Adipocyte (in vitro differentiated cells): ENCODE measurements around the gene UNC13B.

Experiments used
- DNase-seq: peaks from one replicate; pipeline ENCODE4 v3.0.0-alpha.2; 2015; ENCODE audit warnings: low read depth
- H3K27me3 ChIP-seq: replicated peaks from 2 replicates; pipeline ENCODE4 v1.7.0; 2013; ENCODE audit warnings: mild to moderate bottlenecking, low read length, moderate library complexity; ENCODE audit not compliant: control insufficient read depth, insufficient read depth
- H3K36me3 ChIP-seq: 2 replicates; pipeline ENCODE4 v1.7.0; 2013; ENCODE audit warnings: low read length, mild to moderate bottlenecking, moderate library complexity; ENCODE audit not compliant: control insufficient read depth, insufficient read depth, severe bottlenecking
- H3K4me1 ChIP-seq: 2 replicates; pipeline ENCODE4 v1.7.0; 2013; ENCODE audit warnings: mild to moderate bottlenecking, low read length, moderate library complexity; ENCODE audit not compliant: control insufficient read depth, insufficient read depth
- H3K4me3 ChIP-seq: 2 replicates; pipeline ENCODE4 v1.7.0; 2013; ENCODE audit warnings: mild to moderate bottlenecking, low read length, moderate library complexity
- H3K9ac ChIP-seq: 2 replicates; pipeline ENCODE4 v1.7.0; 2013; ENCODE audit warnings: mild to moderate bottlenecking, low read length, moderate library complexity
- H3K9me3 ChIP-seq: 2 replicates; pipeline ENCODE4 v1.7.0; 2013; ENCODE audit warnings: mild to moderate bottlenecking, low read length, moderate library complexity; ENCODE audit not compliant: control insufficient read depth

Gene UNC13B

DNA sequence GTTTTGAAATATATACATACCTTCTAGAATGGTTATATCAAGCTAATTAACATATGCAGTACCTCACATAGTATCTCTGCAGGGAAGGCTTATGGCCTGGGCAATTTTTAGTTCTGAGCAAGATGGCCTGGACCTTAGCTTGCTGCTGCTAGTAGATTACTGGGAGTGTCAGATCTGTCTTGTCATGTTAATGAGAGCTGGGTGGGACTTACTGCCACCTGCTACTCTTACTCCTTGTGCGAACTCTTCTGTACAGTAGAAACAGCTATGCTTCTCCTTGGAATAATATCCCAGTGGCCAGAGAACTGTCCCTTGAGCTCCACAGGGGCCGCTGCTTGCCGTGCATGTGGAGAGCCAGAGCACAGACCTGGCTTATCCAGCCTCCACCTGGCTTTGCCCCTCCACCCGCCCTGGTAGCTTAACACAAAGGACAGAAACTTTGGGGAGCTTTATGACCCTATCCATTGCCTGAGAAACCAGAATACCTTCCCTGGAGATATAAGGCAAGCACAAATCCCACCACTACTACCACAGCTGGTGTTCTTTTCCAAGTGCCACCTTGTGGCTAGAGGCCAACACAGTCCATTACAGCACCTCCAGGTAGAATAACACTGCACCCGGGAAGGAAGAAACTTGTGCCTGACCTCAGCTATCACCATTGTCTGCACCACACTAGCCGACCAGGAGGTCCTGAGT lies 253.7 kb downstream of the UNC13B start:
- H3K4me1 ChIP-seq = no peaks in the 10 kb centered on the region
- H3K9me3 ChIP-seq = no peaks in the 10 kb centered on the region
- DNase-seq = no peak
- no peak overlapping the region for H3K4me3 ChIP-seq
- H3K9ac ChIP-seq = no peak overlapping the region
- no peaks in the 10 kb centered on the region for H3K36me3 ChIP-seq
- no peaks in the 10 kb centered on the region for H3K27me3 ChIP-seq

DNA sequence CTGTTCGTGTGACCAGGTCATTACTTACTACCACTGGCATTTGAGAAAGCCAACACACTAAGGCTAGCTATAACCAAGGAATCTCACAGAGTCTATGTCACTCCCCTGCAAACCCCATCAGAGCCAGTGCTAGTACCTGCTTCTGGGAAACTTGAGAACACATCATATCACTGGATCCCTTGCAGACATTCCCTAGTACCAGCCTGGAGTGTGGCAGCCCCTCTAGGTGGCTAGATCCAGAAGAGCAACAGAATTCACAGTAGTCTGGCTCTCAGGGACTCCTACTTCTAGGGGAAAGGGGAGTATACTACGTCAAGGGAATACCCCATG lies 254.3 kb downstream of the UNC13B start:
- Histone ChIP-seq H3K9me3 (no peaks in the 10 kb centered on the region), H3K4me1 (no peaks in the 10 kb centered on the region), H3K9ac (no peak overlapping the region), H3K27me3 (no peaks in the 10 kb centered on the region), H3K36me3 (no peaks in the 10 kb centered on the region), H3K4me3 (no peak overlapping the region)
- no peak for DNase-seq

DNA sequence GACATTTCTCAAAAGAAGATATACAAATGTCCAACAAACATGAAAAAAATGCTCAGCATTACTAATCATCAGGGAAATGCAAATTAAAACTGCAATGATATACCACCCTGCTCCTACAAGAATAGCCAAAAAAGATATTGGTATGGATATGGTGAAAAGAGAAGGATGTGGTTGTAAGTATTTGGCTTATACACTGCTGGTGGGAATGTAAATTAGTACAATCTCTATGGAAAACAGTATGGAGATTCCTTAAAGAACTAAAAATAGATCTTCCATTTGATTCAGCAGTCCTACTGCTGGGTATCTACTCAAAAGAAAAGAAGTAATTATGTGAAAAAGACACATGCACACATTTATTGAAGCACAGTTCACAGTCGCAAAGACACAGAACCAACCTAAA lies 260.5 kb downstream of the UNC13B start:
- Histone ChIP-seq H3K9ac (no peak overlapping the region), H3K4me3 (no peak overlapping the region), H3K4me1 (peaks cover 13% of the 10 kb centered on the region), H3K9me3 (no peaks in the 10 kb centered on the region), H3K36me3 (no peaks in the 10 kb centered on the region), H3K27me3 (no peaks in the 10 kb centered on the region)
- no peak for DNase-seq

DNA sequence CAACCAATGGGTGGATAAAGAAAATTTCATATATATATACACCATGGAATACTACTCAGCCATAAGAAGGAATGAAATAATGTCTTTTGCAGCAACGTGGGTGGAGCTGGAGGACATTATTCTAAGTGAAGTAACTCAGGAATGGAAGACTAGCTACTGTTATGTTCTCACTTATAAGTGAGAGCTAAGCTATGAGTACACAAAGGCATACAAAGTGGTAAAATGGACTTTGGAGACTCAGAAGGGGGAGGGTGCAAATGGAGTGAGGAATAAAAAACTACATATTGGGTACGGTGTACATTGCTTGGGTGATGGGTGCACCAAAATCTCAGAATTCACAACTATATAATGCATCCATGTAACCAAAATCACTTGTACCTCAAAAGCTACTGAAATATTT lies 260.9 kb downstream of the UNC13B start:
- Histone ChIP-seq H3K4me3 (no peak overlapping the region), H3K36me3 (no peaks in the 10 kb centered on the region), H3K27me3 (no peaks in the 10 kb centered on the region), H3K9ac (no peak overlapping the region), H3K9me3 (no peaks in the 10 kb centered on the region), H3K4me1 (peaks cover 13% of the 10 kb centered on the region)
- no peak for DNase-seq

DNA sequence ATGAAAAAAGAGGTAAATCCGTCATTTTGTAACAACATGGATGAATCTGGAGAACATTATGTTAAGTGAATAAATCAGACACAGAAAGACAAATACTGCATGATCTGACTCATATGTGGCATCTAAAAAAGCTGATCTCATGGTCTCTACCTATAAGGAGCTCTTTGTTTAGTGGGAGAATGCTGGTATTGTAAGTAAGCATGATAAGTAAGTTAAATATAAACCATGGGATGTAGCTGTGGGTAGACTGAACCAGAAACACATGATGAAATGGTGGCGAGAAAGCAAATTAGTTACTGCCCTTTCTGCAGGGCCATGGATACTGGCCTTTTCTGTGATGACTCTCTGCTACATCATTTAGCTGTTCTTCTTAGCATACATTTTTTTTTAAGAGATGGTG lies 261.7 kb downstream of the UNC13B start:
- H3K36me3 ChIP-seq = no peaks in the 10 kb centered on the region
- no peak for DNase-seq
- peaks cover 3% of the 10 kb centered on the region for H3K9me3 ChIP-seq
- H3K4me3 ChIP-seq = no peak overlapping the region
- peaks cover 13% of the 10 kb centered on the region for H3K4me1 ChIP-seq
- no peak overlapping the region for H3K9ac ChIP-seq
- no peaks in the 10 kb centered on the region for H3K27me3 ChIP-seq

DNA sequence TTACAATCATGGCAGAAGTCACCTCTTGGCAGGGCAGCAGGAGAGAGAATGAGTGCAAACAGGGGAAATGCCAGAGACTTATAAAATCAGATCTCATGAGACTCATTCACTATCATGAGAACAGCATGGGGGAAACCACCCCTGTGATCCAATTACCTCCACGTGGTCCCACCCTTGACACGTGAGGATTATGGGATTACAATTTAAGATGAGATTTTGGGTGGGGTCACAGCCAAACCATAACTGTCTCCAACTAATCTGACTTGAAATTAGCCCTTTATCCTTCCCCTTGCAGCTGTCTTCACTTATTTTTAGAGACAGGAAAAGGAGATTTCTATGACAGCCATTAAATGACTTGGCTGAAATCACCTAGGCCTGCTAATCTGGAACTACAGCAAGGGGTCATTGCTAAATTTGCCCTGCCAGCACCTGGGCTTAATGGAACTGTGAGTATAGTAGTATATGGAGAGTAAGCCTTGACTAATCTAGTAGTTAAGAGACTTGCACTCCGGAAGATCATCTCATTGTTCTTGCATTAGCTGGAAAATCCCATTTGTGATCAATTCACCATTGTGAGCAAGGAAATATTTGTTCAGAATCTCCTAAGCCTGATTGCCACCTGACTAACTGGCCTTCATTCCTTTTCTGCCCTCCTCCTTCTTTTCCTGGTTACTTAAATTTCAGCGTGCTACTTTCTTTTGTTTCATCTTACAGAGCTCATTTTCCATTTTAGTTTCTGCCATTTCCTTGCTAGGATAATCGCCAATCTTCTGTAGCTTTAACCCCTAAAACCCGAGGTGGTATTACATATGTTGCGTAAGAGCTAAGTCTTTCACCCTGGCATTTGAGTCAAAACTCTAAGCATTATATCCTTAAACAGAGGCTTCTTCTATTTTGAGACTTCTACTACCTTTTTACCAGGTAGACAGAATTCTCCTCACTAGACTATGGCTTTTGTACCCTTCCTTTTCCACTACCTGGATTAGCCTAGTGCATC lies 262.8 kb downstream of the UNC13B start:
- no peak for DNase-seq
- H3K4me3 ChIP-seq = no peak overlapping the region
- H3K9me3 ChIP-seq = peaks cover 6% of the 10 kb centered on the region
- no peak overlapping the region for H3K9ac ChIP-seq
- no peaks in the 10 kb centered on the region for H3K36me3 ChIP-seq
- no peaks in the 10 kb centered on the region for H3K27me3 ChIP-seq
- peaks cover 13% of the 10 kb centered on the region for H3K4me1 ChIP-seq

DNA sequence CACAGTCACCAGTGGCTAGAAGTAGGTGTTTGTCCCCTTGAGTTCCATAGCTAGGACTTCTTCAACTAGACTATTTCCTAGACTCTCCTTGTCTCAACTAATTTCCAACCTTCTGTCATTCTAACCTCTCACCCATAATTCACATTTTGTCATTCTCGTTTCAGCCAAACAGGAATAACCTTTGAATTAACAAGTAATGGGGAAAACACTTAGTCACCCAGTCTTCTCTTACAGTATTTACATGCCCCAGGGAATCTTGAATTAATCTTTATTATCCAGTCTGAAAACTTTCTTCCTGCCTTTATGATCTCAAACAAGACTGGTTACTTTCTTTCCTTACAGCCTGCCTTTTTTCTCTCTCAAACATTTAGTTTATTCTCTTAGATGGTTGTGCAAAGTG lies 264.8 kb downstream of the UNC13B start:
- Histone ChIP-seq H3K27me3 (no peaks in the 10 kb centered on the region), H3K36me3 (no peaks in the 10 kb centered on the region), H3K4me1 (peaks cover 13% of the 10 kb centered on the region), H3K9me3 (peaks cover 6% of the 10 kb centered on the region), H3K9ac (no peak overlapping the region), H3K4me3 (no peak overlapping the region)
- no peak for DNase-seq

DNA sequence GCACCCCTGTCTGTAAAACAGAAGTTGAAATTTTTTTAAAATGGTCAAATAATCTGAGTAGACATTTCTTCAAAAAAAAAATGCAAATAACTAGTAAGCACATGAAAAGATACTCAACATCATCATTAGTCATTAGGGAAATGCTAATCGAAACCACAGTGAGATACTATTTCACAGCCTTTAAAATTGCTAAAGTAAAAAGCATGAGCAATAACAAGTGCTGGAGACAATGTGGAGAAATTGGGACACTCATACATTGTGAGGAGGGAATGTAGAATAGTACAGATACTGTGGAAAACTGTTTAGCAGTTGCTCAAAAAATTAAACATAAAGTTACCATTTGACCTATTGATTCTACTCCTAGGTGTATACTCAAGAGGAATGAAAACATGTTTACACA lies 269.7 kb downstream of the UNC13B start:
- H3K27me3 ChIP-seq = no peaks in the 10 kb centered on the region

DNA sequence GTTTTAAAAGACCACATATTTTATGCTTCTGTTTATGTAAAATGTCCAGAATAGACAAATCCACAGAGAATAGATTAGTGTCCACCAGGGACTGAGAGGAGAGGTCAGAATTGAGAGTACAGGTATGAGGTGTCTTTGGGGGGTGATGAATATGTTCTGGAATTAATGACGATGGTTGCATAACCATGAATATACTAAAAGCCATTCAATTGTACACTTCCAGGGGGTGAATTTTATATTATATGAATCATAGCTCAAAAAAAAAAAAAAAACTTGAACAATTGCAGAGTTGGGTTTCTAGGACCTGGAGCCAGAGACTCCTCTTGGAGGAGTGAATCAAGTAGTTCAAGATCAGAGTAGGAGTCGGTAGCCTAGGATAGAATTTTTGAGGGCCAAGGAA lies 270.3 kb downstream of the UNC13B start:
- H3K27me3 ChIP-seq = no peaks in the 10 kb centered on the region
- no peaks in the 10 kb centered on the region for H3K36me3 ChIP-seq
- peaks cover 6% of the 10 kb centered on the region for H3K9me3 ChIP-seq
- no peak overlapping the region for H3K9ac ChIP-seq
- H3K4me3 ChIP-seq = no peak overlapping the region
- DNase-seq = no peak
- peaks cover 2% of the 10 kb centered on the region for H3K4me1 ChIP-seq

More for the DNA sequence above, 269.7 kb downstream of the UNC13B start:
- H3K4me3 ChIP-seq = no peak overlapping the region
- no peak overlapping the region for H3K9ac ChIP-seq
- no peak for DNase-seq
- no peaks in the 10 kb centered on the region for H3K36me3 ChIP-seq
- H3K4me1 ChIP-seq = peaks cover 8% of the 10 kb centered on the region
- peaks cover 6% of the 10 kb centered on the region for H3K9me3 ChIP-seq

DNA sequence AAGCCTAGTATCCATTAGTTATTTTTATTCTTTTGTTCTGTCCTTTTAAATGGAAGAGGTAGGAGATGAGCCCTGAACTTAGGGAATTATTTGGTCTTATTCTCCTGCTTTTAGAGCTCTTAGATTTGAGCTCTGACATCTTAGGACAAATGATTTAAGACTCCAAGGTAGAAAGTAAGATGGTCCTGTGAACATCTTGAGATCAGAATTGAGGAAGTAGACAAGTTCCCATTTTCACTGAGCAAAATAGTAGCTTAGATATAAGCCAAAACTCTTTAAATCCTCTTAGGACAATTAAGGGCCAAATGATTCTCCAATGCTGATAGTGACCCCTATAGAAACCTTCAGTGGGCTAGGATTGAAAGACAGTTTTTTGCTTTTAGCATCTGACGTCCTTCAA lies 275.1 kb downstream of the UNC13B start:
- no peaks in the 10 kb centered on the region for H3K27me3 ChIP-seq
- no peaks in the 10 kb centered on the region for H3K36me3 ChIP-seq
- H3K4me1 ChIP-seq = no peaks in the 10 kb centered on the region
- no peaks in the 10 kb centered on the region for H3K9me3 ChIP-seq
- no peak overlapping the region for H3K9ac ChIP-seq
- H3K4me3 ChIP-seq = no peak overlapping the region
- no peak for DNase-seq

DNA sequence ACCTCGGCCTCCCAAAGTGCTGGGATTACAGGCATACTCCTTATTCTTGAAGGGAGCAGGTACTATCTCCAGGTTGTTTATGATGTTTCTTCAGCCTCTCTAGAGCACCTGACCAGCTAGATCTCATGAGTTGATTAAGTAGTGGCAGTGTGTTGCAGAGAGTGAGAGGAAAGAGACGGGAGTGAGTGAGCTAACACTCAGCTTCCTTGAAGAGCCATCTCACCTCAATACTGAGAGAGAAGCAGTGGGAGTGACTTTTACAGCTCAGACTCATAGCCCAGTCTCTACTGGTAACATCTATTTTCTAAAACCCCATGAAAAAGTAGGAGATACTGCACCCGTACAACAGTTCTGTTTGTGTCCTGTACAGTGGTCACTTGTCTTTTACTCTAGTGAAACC lies 284.2 kb downstream of the UNC13B start:
- Histone ChIP-seq H3K9ac (no peak overlapping the region), H3K4me3 (no peak overlapping the region), H3K27me3 (peaks cover 29% of the 10 kb centered on the region), H3K36me3 (no peaks in the 10 kb centered on the region), H3K4me1 (no peaks in the 10 kb centered on the region), H3K9me3 (no peaks in the 10 kb centered on the region)
- DNase-seq = no peak
